Fibroblast of lung (primary cell): Measurements from ENCODE around the gene CEP63.
"Not testable (repeated sequence)": the region's sequence is repeated elsewhere in the genome, so short reads cannot be mapped to it uniquely, and the experiment has no call there.

ENCODE experiments used
- CTCF ChIP-seq, 2 donors: IDR thresholded peaks in 1 of 2; conservative IDR thresholded peaks in 1 of 2; 1 replicate in 1 of 2; 2 replicates in 1 of 2; pipeline ENCODE4 v1.5.1; 2011 to 2012; ENCODE audit warnings: low read length in 2 of 2, control low read depth in 1 of 2, inconsistent platforms in 1 of 2, low read depth in 1 of 2, mild to moderate bottlenecking in 1 of 2
- EZH2 ChIP-seq: IDR thresholded peaks from 2 replicates; pipeline ENCODE4 v1.5.1; 2012; ENCODE audit warnings: low read length, control low read depth, mild to moderate bottlenecking; ENCODE audit errors: missing control alignments

GRCh38 chr3:134569899-134570298, 84.0 kb downstream of the CEP63 start:
- not testable (repeated sequence) for TF ChIP-seq CTCF (conservative IDR thresholded peaks at IDR 0.05 in 1 of 2, IDR thresholded peaks at IDR 0.05 in 1 of 2; ENCODE audit: low read depth in 1 of 2, low read length in 2 of 2); EZH2
